Parathyroid adenoma (tissue), 2 donors: ENCODE measurements around the gene ATP9B.

Source experiments
- H2AFZ ChIP-seq: fragments of 300-600 bp; sonication (generic); one replicate; pipeline ENCODE4 v1.7.0; 2017; ENCODE audit warnings: antibody characterized with exemption, mild to moderate bottlenecking
- H3K27ac ChIP-seq: fragments of 300-600 bp; sonication (generic); one replicate; pipeline ENCODE4 v1.7.0; 2017
- H3K27me3 ChIP-seq: fragments of 300-600 bp; sonication (generic); one replicate; pipeline ENCODE4 v1.7.0; 2017; ENCODE audit warnings: low read length; ENCODE audit not compliant: control insufficient read depth, insufficient read depth
- H3K36me3 ChIP-seq: fragments of 300-600 bp; sonication (generic); one replicate; pipeline ENCODE4 v1.7.0; 2017; ENCODE audit warnings: low read length; ENCODE audit not compliant: control insufficient read depth, insufficient read depth
- H3K4me1 ChIP-seq: fragments of 300-600 bp; sonication (generic); one replicate; pipeline ENCODE4 v1.7.0; 2017; ENCODE audit warnings: control low read depth
- H3K4me2 ChIP-seq: fragments of 300-600 bp; sonication (generic); one replicate; pipeline ENCODE4 v1.7.0; 2017; ENCODE audit warnings: low read length
- H3K4me3 ChIP-seq: fragments of 300-600 bp; sonication (generic); one replicate; pipeline ENCODE4 v1.7.0; 2017; ENCODE audit warnings: low read depth, low read length
- H3K79me2 ChIP-seq: fragments of 300-600 bp; sonication (generic); one replicate; pipeline ENCODE4 v1.7.0; 2017; ENCODE audit warnings: control low read depth
- H3K9ac ChIP-seq: fragments of 300-600 bp; sonication (generic); one replicate; pipeline ENCODE4 v1.7.0; 2017; ENCODE audit warnings: mild to moderate bottlenecking
- H3K9me3 ChIP-seq: fragments of 300-600 bp; sonication (generic); one replicate; pipeline ENCODE4 v1.7.0; 2017; ENCODE audit warnings: low read length; ENCODE audit not compliant: control insufficient read depth
- CTCF ChIP-seq: fragments of 300-600 bp; sonication (generic); IDR thresholded peaks from one replicate; pipeline ENCODE4 v1.7.0; 2017; ENCODE audit warnings: antibody characterized with exemption, mild to moderate bottlenecking
- donor health status: primary hyperparathyroidism.

ATP9B gene

GRCh38 chr18:79123948-79124347, 54.8 kb downstream of the ATP9B start:
- no peak overlapping the region for H2AFZ ChIP-seq
- H3K79me2 ChIP-seq = no peaks in the 10 kb centered on the region
- no peaks in the 10 kb centered on the region for H3K36me3 ChIP-seq
- H3K27me3 ChIP-seq = no peaks in the 10 kb centered on the region
- no peaks in the 10 kb centered on the region for H3K4me1 ChIP-seq
- H3K4me2 ChIP-seq = no peak overlapping the region
- no peaks in the 10 kb centered on the region for H3K9me3 ChIP-seq
- no peak for TF ChIP-seq CTCF
- no peak overlapping the region for H3K9ac ChIP-seq
- H3K27ac ChIP-seq = no peak overlapping the region
- no peak overlapping the region for H3K4me3 ChIP-seq

GRCh38 chr18:79129120-79129519, 59.9 kb downstream of the ATP9B start:
- Histone ChIP-seq H3K27ac (no peak overlapping the region), H3K4me2 (no peak overlapping the region), H3K9ac (no peak overlapping the region), H3K4me1 (no peaks in the 10 kb centered on the region), H3K79me2 (peaks cover 2% of the 10 kb centered on the region), H3K36me3 (no peaks in the 10 kb centered on the region), H3K9me3 (no peaks in the 10 kb centered on the region), H3K27me3 (no peaks in the 10 kb centered on the region), H2AFZ (no peak overlapping the region), H3K4me3 (no peak overlapping the region)
- no peak for TF ChIP-seq CTCF

GRCh38 chr18:79133724-79134123, 64.5 kb downstream of the ATP9B start:
- Histone ChIP-seq H3K9me3 (no peaks in the 10 kb centered on the region), H3K27me3 (no peaks in the 10 kb centered on the region), H3K36me3 (no peaks in the 10 kb centered on the region), H3K9ac (no peak overlapping the region), H3K27ac (no peak overlapping the region), H2AFZ (no peak overlapping the region), H3K79me2 (peaks cover 4% of the 10 kb centered on the region), H3K4me1 (no peaks in the 10 kb centered on the region), H3K4me2 (no peak overlapping the region), H3K4me3 (no peak overlapping the region)
- TF ChIP-seq CTCF = no peak

- Histone ChIP-seq H3K4me3 (no peak overlapping the region), H3K36me3 (no peaks in the 10 kb centered on the region), H3K79me2 (peaks cover 2% of the 10 kb centered on the region), H3K4me1 (no peaks in the 10 kb centered on the region), H3K27me3 (no peaks in the 10 kb centered on the region), H3K9ac (no peak overlapping the region), H3K4me2 (no peak overlapping the region), H3K9me3 (no peaks in the 10 kb centered on the region), H2AFZ (no peak overlapping the region), H3K27ac (no peak overlapping the region)
- TF ChIP-seq CTCF = no peak
These were observed 66.7 kb downstream of the ATP9B start for GRCh38 chr18:79135924-79136323.

- peaks cover 2% of the 10 kb centered on the region for H3K79me2 ChIP-seq
- H3K4me2 ChIP-seq = no peak overlapping the region
- TF ChIP-seq CTCF = no peak
- no peaks in the 10 kb centered on the region for H3K4me1 ChIP-seq
- no peaks in the 10 kb centered on the region for H3K27me3 ChIP-seq
- no peaks in the 10 kb centered on the region for H3K9me3 ChIP-seq
- H3K4me3 ChIP-seq = no peak overlapping the region
- no peak overlapping the region for H3K27ac ChIP-seq
- no peak overlapping the region for H2AFZ ChIP-seq
- no peaks in the 10 kb centered on the region for H3K36me3 ChIP-seq
- H3K9ac ChIP-seq = no peak overlapping the region
These were observed 67.5 kb downstream of the ATP9B start for GRCh38 chr18:79136742-79137141.
